IMR-90 (cell line): Measurements from ENCODE around the gene USP30. TPM values are rescaled to one million over a fixed set of nuclear protein-coding genes. Genes with fewer than 3 reads are reported as not detected.
A peak's percentile ranks its signal among the peaks of the same experiment; 100 is the strongest.

Experiments used
- ATAC-seq: fragments of 200-7000 bp; cut with Tn5 transposase; 2 replicates; pipeline ENCODE4 v1.9.1; 2020; ENCODE audit warnings: low read depth, mild to moderate bottlenecking, moderate library complexity
- BruUV-seq: library from RNA; stranded (reverse); fragments of 400-500 nt; replicated peaks from 2 replicates; lab custom pipeline; 2021; lab: Mats Ljungman, UMichigan
- CTCF ChIA-PET: fragments of 300-600 bp; formaldehyde crosslinking; extraction: SDS; loops from one replicate; lab custom pipeline; 2021; ENCODE audit warnings: antibody characterized with exemption; lab: Yijun Ruan, JAX
- POLR2A ChIA-PET: fragments of 300-600 bp; sonication (Branson Sonifier 250); formaldehyde crosslinking; loops from one replicate; lab custom pipeline; 2022; ENCODE audit warnings: antibody characterized with exemption; ENCODE audit not compliant: unreplicated experiment; lab: Charles Lee
- DNase-seq: peaks from one replicate; pipeline ENCODE4 v3.0.0; 2013
- H2AFZ ChIP-seq: replicated peaks from 2 replicates; pipeline ENCODE3; 2013; ENCODE audit warnings: low read length, mild to moderate bottlenecking; ENCODE audit not compliant: poor library complexity
- H2AK5ac ChIP-seq: 2 replicates; pipeline ENCODE4 v1.6.1; 2013; ENCODE audit warnings: low read depth, low read length, inconsistent platforms
- H2AK9ac ChIP-seq: replicated peaks from 2 replicates; pipeline ENCODE3; 2013; ENCODE audit warnings: mild to moderate bottlenecking, low read depth, low read length, moderate library complexity; ENCODE audit not compliant: poor library complexity
- H2BK120ac ChIP-seq: 2 replicates; pipeline ENCODE4 v1.6.1; 2013; ENCODE audit warnings: low read depth, low read length, inconsistent platforms
- H2BK15ac ChIP-seq: 3 replicates; pipeline ENCODE4 v1.6.1; 2013; ENCODE audit warnings: low read depth, low read length, inconsistent platforms
- H2BK20ac ChIP-seq: 2 replicates; pipeline ENCODE4 v1.6.1; 2013; ENCODE audit warnings: low read depth, mild to moderate bottlenecking, inconsistent platforms, low read length, moderate library complexity
- H2BK5ac ChIP-seq: 2 replicates; pipeline ENCODE4 v1.6.1; 2013; ENCODE audit warnings: mild to moderate bottlenecking, low read depth, low read length, inconsistent platforms; ENCODE audit not compliant: poor library complexity, severe bottlenecking
- H3K14ac ChIP-seq: replicated peaks from 2 replicates; pipeline ENCODE4 v1.6.1; 2013; ENCODE audit warnings: low read depth, low read length, inconsistent platforms
- H3K18ac ChIP-seq: 2 replicates; pipeline ENCODE4 v1.6.1; 2013; ENCODE audit warnings: low read depth, low read length, control low read depth
- H3K23ac ChIP-seq: 2 replicates; pipeline ENCODE4 v1.6.1; 2013; ENCODE audit warnings: low read depth, low read length, inconsistent platforms
- H3K27ac ChIP-seq: 2 replicates; pipeline ENCODE4 v1.5.1; 2013; ENCODE audit warnings: mild to moderate bottlenecking, control low read depth, low read length; ENCODE audit not compliant: insufficient read depth
- H3K27me3 ChIP-seq: 2 replicates; pipeline ENCODE4 v1.6.1; 2013; ENCODE audit warnings: low read length; ENCODE audit not compliant: control insufficient read depth, insufficient read depth
- H3K36me3 ChIP-seq: 2 replicates; pipeline ENCODE4 v1.6.1; 2013; ENCODE audit warnings: low read length, mixed read lengths; ENCODE audit not compliant: control insufficient read depth, insufficient read depth
- H3K4ac ChIP-seq: 2 replicates; pipeline ENCODE4 v1.6.1; 2013; ENCODE audit warnings: low read depth, low read length, inconsistent platforms
- H3K4me1 ChIP-seq: 2 replicates; pipeline ENCODE4 v1.6.1; 2013; ENCODE audit warnings: low read length, mixed read lengths; ENCODE audit not compliant: control insufficient read depth, insufficient read depth
- H3K4me2 ChIP-seq: 2 replicates; pipeline ENCODE4 v1.6.1; 2013; ENCODE audit warnings: low read depth, mild to moderate bottlenecking, control low read depth, low read length, moderate library complexity
- H3K4me3 ChIP-seq: 2 replicates; pipeline ENCODE4 v1.5.1; 2013; ENCODE audit warnings: low read depth, mild to moderate bottlenecking, control low read depth, low read length, moderate library complexity; ENCODE audit not compliant: insufficient read depth
- H3K56ac ChIP-seq: 2 replicates; pipeline ENCODE4 v1.6.1; 2013; ENCODE audit warnings: low read length, inconsistent platforms; ENCODE audit not compliant: insufficient read depth; ENCODE audit errors: extremely low read depth
- H3K79me1 ChIP-seq, 2 experiments: 2 replicates each; pipeline ENCODE4 v1.6.1; 2013; ENCODE audit warnings: low read length in 2 of 2, inconsistent platforms in 1 of 2, low read depth in 1 of 2
- H3K9ac ChIP-seq: 2 replicates; pipeline ENCODE4 v1.6.1; 2013; ENCODE audit warnings: low read depth, low read length, control low read depth
- H3K9me1 ChIP-seq: 2 replicates; pipeline ENCODE4 v1.6.1; 2013; ENCODE audit warnings: low read length, inconsistent platforms; ENCODE audit not compliant: insufficient read depth
- H3K9me3 ChIP-seq: 2 replicates; pipeline ENCODE4 v1.6.1; 2013; ENCODE audit warnings: low read length; ENCODE audit not compliant: control insufficient read depth, insufficient read depth
- H4K20me1 ChIP-seq: 2 replicates; pipeline ENCODE4 v1.6.1; 2013; ENCODE audit warnings: low read length, inconsistent platforms; ENCODE audit not compliant: insufficient read depth
- H4K5ac ChIP-seq: 2 replicates; pipeline ENCODE4 v1.6.1; 2013; ENCODE audit warnings: mild to moderate bottlenecking, low read depth, low read length, control low read depth
- H4K8ac ChIP-seq, 2 experiments: 2 replicates each; pipeline ENCODE4 v1.6.1; 2013; ENCODE audit warnings: low read depth in 2 of 2, low read length in 2 of 2, control low read depth in 1 of 2, inconsistent platforms in 1 of 2
- H4K91ac ChIP-seq: 2 replicates; pipeline ENCODE4 v1.6.1; 2013; ENCODE audit warnings: low read depth, low read length, inconsistent platforms; ENCODE audit not compliant: insufficient read depth
- CEBPB ChIP-seq: IDR thresholded peaks from 2 replicates; pipeline ENCODE4 v1.6.1; 2012; ENCODE audit warnings: low read depth, low read length, improper control_type of control experiment
- CHD1 ChIP-seq: IDR thresholded peaks from 2 replicates; pipeline ENCODE4 v1.6.1; 2012; ENCODE audit warnings: low read depth, low read length, improper control_type of control experiment
- FOS ChIP-seq: fragments of 150-350 bp; IDR thresholded peaks from 2 replicates; pipeline ENCODE4 v1.6.1; 2016; ENCODE audit warnings: low read depth, low read length
- MAFK ChIP-seq: IDR thresholded peaks from 2 replicates; pipeline ENCODE4 v1.6.1; 2012; ENCODE audit warnings: low read depth, low read length, improper control_type of control experiment
- MAZ ChIP-seq: IDR thresholded peaks from 2 replicates; pipeline ENCODE4 v1.6.1; 2012; ENCODE audit warnings: low read depth, mild to moderate bottlenecking, low read length, improper control_type of control experiment, moderate library complexity, borderline replicate concordance
- NFE2L2 ChIP-seq: fragments of 150-350 bp; IDR thresholded peaks from 2 replicates; pipeline ENCODE4 v1.6.1; 2016; ENCODE audit warnings: low read depth, mild to moderate bottlenecking, low read length
- POLR2A ChIP-seq: IDR thresholded peaks from 2 replicates; pipeline ENCODE4 v1.6.1; 2012; ENCODE audit warnings: mild to moderate bottlenecking, low read depth, low read length
- RAD21 ChIP-seq: IDR thresholded peaks from 2 replicates; pipeline ENCODE4 v1.6.1; 2012; ENCODE audit warnings: low read length, improper control_type of control experiment
- RCOR1 ChIP-seq: IDR thresholded peaks from 2 replicates; pipeline ENCODE4 v1.6.1; 2012; ENCODE audit warnings: mild to moderate bottlenecking, low read length, improper control_type of control experiment; ENCODE audit not compliant: insufficient replicate concordance
- USF2 ChIP-seq: fragments of 150-350 bp; IDR thresholded peaks from 2 replicates; pipeline ENCODE4 v1.6.1; 2017; ENCODE audit warnings: mild to moderate bottlenecking, antibody characterized with exemption, low read length, low read depth
- WGBS, 2 experiments: methylation state at CpG; one replicate each; pipeline versions ENCODE4 v1.1.5 to v1.1.7; 2013; ENCODE audit warnings: missing lambda C conversion rate in 2 of 2; ENCODE audit not compliant: insufficient read length in 1 of 2; ENCODE audit errors: extremely low coverage in 2 of 2; 5-methylcytosine and 5-hydroxymethylcytosine counted together
- dilution Hi-C: fragments of 300-500 bp; cut with HindIII; formaldehyde crosslinking; loops from one replicate; pipeline ENCODE4 v1.14.3; 2018; ENCODE audit warnings: low sequenced_read_pairs; ENCODE audit not compliant: unreplicated experiment
- in situ Hi-C: fragments of 300-500 bp; cut with MboI; formaldehyde crosslinking; loops from 3 replicates; pipeline ENCODE4 v1.14.3; 2019; ENCODE audit warnings: low sequenced_read_pairs, inconsistent platforms, mixed read lengths
- intact Hi-C: fragments of 100-400 bp; cut with micrococcal nuclease; formaldehyde crosslinking; loops from 2 replicates; pipeline ENCODE4 v1.10.0; 2022
- polyA plus RNA-seq, 3 experiments: library from polyadenylated mRNA; depleted of rRNA; stranded (reverse); fragments of >200 nt; gene quantifications; 2 replicates each; pipeline ENCODE4 v1.2.3, GENCODE V29; 2012; ENCODE audit warnings: low replicate concordance in 1 of 3
- total RNA-seq: library from RNA; depleted of rRNA; stranded (reverse); fragments of >200 nt; gene quantifications from 2 replicates; pipeline ENCODE4 v1.2.3, GENCODE V29; 2012

The USP30 gene
- total and polyA plus RNA-seq, 2 of the 4 experiments (the other 2 are of a cell fraction), result 10.4 to 11.2 TPM

DNA sequence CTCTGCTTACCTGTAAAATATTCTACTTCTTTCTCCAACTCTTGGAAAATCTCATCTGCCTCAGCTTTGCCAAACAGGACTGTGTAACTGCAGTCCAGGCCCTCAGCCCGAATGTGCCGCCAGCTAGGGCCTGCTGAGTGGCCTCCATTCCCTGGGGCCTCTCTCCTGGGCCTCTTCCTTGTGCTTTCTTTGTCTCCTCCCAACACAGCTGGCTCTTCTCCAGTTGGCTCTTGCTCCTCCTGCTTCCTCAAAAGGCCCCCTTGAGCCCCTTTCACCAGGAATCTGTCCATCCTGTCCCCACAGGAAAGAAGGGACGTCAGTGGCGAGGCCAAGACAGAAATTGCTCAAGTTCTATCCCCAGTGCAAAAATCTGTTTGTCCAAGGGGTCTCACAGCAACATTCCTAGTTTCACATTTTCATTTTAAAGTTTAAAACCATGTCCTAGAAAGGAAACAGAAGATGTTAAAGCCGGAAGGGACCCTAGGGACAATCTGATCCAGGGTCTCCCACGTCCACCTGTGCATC lies 40.2 kb downstream of the USP30 start:
- H3K9ac ChIP-seq, result peak overlapping the region; percentile 71
- H2AK5ac ChIP-seq, result peak overlapping the region; percentile 53
- no peaks in the 10 kb centered on the region for H4K20me1 ChIP-seq
- H3K18ac ChIP-seq, result no peak overlapping the region
- no peak for TF ChIP-seq MAFK
- TF ChIP-seq CHD1, result no peak
- no peak for TF ChIP-seq RAD21
- no peak for TF ChIP-seq MAZ
- TF ChIP-seq USF2, result no peak
- no peak for TF ChIP-seq POLR2A
- no peak for TF ChIP-seq CEBPB
- no peak for TF ChIP-seq NFE2L2
- no peak for TF ChIP-seq RCOR1
- no peak for TF ChIP-seq FOS
- dilution Hi-C loops, result no loop called here
- CTCF ChIA-PET, result interaction anchor here (0.6 to 0.8 kb wide), 3 partner anchors 15 to 426 kb away, joined by 3 read pairs; no protein-coding TSS in a partner anchor
- peak overlapping the region; percentile 74 for H4K91ac ChIP-seq
- H3K27ac ChIP-seq, result no peak overlapping the region
- peak overlapping the region; percentile 69; the same call in 1 of the 2 replicates for H3K14ac ChIP-seq
- H3K23ac ChIP-seq, result 0 out of 2 replicates have a peak overlapping the region, but pooled peaks have one; percentile 78
- H3K4me3 ChIP-seq, result peak overlapping the region; percentile 57
- H2BK5ac ChIP-seq, result no peak overlapping the region
- H3K56ac ChIP-seq, result no peak overlapping the region
- BruUV-seq, result no TSS peak
- peak overlapping the region; percentile 84 for H3K4me2 ChIP-seq
- DNase-seq (no peak), ATAC-seq (no peak)
- H3K9me1 ChIP-seq, result 0 out of 2 replicates have a peak, but pooled peaks cover 5% of the 10 kb centered on the region
- peak overlapping the region; percentile 82 for H4K5ac ChIP-seq
- WGBS, 2 experiments, result 75% methylated on average over 2 of the region's 6 CpGs; no CpG with 5 or more reads in 1 of the 2 experiments
- H3K36me3 ChIP-seq, result peaks cover 7% of the 10 kb centered on the region
- peaks cover 10 to 19% of the 10 kb centered on the region in 2 experiments for H3K79me1 ChIP-seq
- peak overlapping the region; percentile 93 for H2AK9ac ChIP-seq
- H2BK20ac ChIP-seq, result no peak overlapping the region
- H4K8ac ChIP-seq, result peak overlapping the region; percentile 86 to 98
- no peak overlapping the region for H2BK15ac ChIP-seq
- H3K9me3 ChIP-seq, result no peaks in the 10 kb centered on the region
- in situ Hi-C loops, result loop anchor here (5.0 to 25.0 kb wide), 3 partner anchors 288 to 530 kb away; partner anchors contain the start of genes ISCU, SART3 and SELPLG
- H3K4ac ChIP-seq, result peak overlapping the region; percentile 84; the same call in 1 of the 2 replicates
- peaks cover 7% of the 10 kb centered on the region for H3K4me1 ChIP-seq
- H2BK120ac ChIP-seq, result no peak overlapping the region
- peak overlapping the region; percentile 95 for H2AFZ ChIP-seq
- POLR2A ChIA-PET, result no interaction called here
- no peaks in the 10 kb centered on the region for H3K27me3 ChIP-seq
- intact Hi-C loops, result loop anchor here (1.0 to 10.0 kb wide), 8 partner anchors 138 to 529 kb away; partner anchors contain the start of genes CORO1C and SSH1
